NCI-H345 (cell line): ENCODE data around the gene PRODH.
"Not testable (repeated sequence)": the region's sequence is repeated elsewhere in the genome, so short reads cannot be mapped to it uniquely, and the experiment has no call there.

Source experiments
- DNase-seq: peaks from one replicate; lab custom pipeline; 2025; lab: John Stamatoyannopoulos, UW

PRODH gene

GRCh38 chr22:18905540-18906409 lies 30.3 kb downstream of the PRODH start, which contains the start of gene DGCR6:
TSS of gene DGCR6 (plus strand) at chr22:18906320. CDS start at chr22:18906375, 55 bp downstream.
- DNase-seq, result no peak

GRCh38 chr22:18896037-18896657 lies 39.9 kb downstream of the PRODH start:
- not testable (repeated sequence) for DNase-seq

GRCh38 chr22:18893775-18894174 lies 42.3 kb downstream of the PRODH start:
- not testable (repeated sequence) for DNase-seq

- DNase-seq, result not testable (repeated sequence)
Observed at GRCh38 chr22:18890510-18891192, 45.4 kb downstream of the PRODH start.

- DNase-seq, result no peak
Observed at GRCh38 chr22:18888115-18888514, 48.0 kb downstream of the PRODH start.

GRCh38 chr22:18884465-18884864 lies 51.6 kb downstream of the PRODH start:
- DNase-seq, result not testable (repeated sequence)

- not testable (repeated sequence) for DNase-seq
Observed at GRCh38 chr22:18881260-18881659, 54.8 kb downstream of the PRODH start.
